GM19397 (cell line): ENCODE measurements around the gene LPAR1.

Experiments used
- ATAC-seq: cut with Tn5 transposase; IDR thresholded peaks from one replicate; pipeline ENCODE4 v1.9.1; 2021; ENCODE audit warnings: mild to moderate bottlenecking, moderate library complexity; ENCODE audit not compliant: unreplicated experiment

LPAR1 gene

GRCh38 chr9:111004936-111005335 lies 33.3 kb downstream of the LPAR1 start:
- ATAC-seq, result no peak

DNA sequence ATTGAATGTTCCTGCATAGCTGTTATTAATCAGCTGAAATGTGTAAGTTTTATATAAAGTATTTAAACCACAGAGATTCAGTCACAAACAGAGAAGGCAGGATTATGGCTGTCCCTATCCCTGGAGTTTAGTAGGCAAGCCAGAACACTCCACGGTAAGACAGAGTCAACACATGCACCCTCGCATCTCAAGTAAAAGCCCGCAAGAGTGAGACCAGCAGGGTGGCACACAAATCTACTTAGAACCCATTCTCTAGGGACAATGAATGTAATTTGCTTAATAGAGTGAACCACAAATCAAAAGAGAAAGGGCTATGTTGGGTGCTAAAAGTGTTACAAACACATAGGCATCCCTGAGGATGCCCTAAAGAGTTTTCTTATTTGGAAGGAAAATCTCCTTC lies 35.1 kb downstream of the LPAR1 start:
- ATAC-seq, result no peak

DNA sequence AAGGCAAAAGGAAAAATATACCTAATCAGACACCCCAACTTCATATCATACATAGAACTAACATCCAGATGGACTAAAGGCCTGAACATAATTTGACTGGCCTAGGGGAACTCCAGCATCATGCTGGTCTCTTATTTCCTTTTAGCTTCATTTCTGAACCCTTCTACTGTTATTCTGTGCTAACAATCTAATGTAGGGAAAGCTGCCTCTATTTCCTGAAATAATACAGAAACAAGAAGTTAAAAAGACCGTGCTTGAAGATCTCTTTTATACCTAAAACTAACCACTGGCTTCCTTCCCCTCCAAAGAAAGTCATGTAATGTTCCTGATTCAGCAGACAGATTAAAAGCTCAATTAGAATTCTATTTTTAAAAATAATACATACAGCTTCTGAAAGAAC lies 36.7 kb downstream of the LPAR1 start:
- no peak for ATAC-seq

DNA sequence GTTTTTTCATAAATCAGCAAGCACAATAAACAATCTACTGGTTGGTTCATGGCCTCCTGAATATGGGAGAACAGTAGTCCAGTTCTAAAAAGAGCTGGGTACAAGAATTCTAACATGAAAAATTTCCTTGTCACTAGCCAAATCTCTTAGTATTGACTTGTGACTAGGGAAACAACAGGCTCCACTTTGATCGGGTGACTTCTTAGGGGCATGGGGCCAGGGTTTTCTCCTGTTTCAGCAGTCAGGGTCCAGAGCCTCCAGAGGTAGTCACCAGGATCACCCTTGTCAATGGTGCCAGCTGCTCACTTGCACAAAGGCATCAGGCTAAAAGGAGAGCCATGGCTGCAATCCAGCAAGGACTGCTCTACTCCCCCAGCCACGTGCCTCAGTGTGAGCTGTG lies 38.1 kb downstream of the LPAR1 start:
- ATAC-seq, result no peak

- no peak for ATAC-seq
These were observed 38.9 kb downstream of the LPAR1 start for GRCh38 chr9:110999379-110999778.

DNA sequence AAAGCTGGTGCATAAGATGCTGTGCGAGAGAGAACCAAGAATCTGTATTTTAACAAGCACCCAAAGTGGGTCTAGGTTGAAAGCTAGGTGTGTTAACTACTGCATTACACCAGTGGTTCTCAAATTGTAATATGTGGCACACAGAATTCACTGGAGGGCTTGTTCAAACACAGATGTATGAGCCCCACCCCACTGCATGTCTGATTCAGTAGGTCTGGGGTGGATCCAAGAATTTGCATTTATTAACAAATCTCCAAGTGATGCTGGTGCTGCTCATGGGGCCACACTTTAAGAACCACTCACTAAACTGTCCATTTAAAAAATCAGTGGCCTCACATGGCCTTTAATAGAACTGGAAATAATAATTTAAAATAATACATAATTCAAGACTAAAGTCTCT lies 40.4 kb downstream of the LPAR1 start:
- no peak for ATAC-seq

DNA sequence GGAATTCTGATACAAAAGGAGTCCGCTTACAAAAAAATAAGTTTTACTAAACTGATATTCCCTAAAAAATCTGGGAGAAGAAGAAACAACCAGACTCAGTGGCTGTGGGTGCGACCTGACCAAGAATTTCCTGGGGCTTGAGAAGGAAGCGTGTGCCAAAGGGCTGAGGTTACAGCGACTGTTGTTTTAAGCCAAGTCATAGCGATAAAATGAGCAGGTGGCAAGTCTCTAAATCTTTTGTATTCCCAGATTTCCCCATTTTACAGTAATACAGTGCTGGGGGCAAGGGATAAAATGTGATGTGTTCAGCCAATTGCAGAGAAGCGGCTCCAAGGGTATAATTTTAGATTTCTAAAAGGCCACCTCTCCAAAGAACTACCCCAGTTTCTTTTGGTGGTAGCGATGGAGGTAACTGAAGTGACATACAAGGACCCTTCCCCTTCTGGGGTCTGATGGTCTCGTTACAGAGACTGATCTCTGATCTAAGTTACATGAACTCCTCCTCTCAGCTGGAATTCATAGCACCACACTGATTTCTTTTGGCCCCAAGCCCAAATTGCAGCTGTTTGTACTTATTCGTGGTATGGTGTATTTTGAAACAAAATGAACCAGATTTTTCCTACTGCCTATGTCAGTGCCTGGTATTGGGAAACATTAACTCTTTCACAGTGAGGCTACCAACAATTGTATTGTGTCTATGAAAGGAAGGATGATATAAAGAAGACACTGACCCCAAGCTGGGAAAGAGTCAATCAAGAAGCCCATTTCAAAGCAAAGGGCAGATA lies 41.6 kb downstream of the LPAR1 start:
- no peak for ATAC-seq

- ATAC-seq, result no peak
These were observed 42.6 kb downstream of the LPAR1 start for GRCh38 chr9:110995420-110996340.

DNA sequence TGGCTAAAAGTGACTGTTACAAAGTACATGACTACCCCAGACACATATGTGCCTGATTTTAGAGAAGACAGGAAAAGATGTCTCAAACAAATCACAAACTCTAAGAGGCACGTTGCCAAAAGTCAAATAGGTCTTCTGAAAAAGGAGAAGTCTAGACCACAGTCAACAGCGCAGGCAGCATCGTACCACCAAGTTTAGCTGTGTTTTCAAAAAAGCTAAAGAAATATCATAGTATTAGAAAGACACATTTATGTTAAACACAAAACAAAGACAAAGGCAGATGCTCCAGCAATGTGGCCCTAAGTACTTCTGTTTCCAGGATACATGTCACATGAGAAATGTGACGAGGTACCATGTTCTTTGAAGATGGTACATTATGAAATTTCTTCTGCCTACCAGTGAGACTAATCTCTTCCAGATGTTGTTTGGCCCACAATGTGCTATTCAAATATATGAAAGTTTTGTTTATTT lies 43.5 kb downstream of the LPAR1 start:
- no peak for ATAC-seq

DNA sequence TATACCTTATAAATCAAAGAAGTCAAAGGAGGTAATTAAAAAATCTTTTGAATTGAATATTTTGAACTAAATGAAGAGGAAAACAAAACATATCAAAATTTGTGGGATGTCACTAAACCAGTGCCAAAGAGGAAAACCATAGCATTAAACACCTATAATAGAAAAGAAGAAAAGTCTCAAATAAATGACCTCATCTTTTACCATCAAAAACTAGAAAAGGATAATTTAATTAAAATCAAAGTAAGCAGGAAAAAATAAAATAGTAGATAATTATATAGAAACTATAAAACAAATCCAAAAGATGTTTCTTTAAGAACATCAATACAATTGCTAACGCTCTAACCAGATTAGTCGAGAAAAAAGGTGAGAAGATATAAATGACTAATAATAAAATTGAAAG lies 47.8 kb downstream of the LPAR1 start:
- ATAC-seq, result no peak

GRCh38 chr9:110986529-110986928 lies 51.7 kb downstream of the LPAR1 start:
- no peak for ATAC-seq

DNA sequence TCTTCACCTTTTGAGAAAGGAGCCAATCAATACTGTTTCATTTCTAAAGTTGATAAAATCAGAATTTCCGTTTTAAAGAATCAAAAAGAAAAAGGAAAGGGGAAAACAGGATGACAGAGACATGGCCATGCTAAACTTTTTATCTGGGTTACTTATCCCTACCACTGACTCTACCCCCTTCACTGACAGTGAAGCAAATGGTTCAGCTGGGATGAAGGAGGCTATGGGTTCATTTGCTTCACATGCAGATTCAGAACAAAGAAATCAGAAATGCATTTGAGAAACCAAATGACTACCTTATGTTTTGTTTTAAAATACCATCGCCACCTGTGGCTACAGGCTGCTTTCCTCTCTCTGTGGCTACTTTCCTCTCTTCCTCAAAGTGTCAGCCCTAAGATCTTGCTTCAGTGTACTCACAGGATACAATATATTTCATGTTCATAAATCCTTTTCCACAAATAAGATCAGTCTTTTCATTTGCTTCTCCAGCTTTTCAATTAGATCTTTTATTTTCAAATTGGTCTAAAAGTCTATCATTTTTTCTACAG lies 53.3 kb downstream of the LPAR1 start:
- ATAC-seq, result no peak

DNA sequence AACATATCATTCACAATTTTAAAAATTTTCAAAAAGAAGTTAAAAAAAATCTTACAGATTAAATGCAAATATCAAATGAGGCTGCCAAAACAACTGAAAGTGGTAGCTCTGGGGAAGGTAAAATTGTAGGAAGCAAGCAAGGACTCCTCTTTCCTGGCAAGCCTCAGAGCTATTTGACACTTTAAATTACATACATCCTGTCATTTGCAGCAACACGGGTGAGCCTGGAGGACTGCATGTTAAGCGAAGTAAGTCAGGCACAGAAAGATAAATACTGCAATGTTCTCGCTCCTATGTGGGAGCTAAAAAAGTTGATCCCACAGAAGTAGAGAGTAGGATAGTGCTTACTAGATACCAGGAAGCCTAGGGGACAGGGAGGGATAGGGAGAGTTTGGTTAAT lies 58.0 kb downstream of the LPAR1 start:
- ATAC-seq, result no peak

DNA sequence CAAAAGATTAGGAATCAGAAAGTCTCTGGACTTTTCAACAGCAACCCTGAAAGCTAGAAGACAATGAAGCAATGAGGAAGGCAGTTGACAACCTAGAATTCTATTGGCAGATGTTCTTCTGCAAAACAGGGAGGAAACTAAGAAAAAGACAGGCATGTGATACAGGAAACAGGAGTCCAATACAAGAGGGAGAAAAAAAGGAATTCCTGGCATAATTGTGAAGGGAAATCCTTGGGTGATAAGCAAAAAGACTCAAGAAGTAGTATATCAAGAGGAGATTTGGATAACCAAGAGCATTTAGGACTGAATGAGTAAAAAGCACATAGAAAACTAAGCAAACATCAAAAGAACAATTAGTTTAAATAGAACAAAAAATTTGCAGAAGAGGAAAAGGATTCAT lies 58.6 kb downstream of the LPAR1 start:
- ATAC-seq, result no peak

DNA sequence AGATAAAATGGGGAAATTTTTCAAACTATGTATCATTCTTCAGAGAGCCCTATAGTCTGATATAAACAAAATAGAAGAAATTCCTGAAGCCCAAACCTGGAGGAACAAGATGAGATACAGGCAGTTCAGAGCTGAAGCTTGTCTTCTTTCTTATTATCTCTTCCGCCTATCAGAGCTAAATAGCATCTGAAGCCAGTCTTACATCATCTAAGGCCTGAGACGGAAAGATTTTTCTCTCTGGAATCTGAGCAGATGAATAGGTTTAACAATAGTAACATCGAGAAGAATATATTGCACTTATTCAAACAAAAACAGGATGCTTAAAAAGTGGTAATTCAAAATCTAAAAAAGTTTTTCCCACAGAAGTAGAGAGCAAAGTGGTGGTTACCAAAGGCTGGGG lies 59.8 kb downstream of the LPAR1 start:
- ATAC-seq, result no peak

DNA sequence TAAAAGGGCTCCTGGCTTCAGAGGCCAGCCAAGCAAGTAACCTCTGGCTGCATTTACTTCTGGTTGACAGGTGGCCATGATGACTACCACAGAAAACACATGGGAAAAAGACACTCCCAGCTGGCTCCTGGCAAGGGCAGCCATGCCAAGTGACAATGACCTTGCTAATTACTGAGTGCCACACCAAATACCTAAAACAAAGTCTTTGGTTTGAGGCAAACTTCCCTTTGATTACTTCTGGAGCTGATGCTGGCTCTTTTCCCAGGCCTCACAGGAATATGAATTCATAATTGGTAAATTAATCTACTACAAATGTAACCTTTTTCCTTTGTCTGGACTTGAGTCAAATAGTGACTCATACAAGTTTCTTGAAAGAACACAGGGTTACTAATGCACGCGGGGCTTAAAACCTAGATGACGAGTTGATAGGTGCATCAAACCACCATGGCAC lies 61.0 kb downstream of the LPAR1 start:
- ATAC-seq, result no peak

GRCh38 chr9:110975969-110976368 lies 62.3 kb downstream of the LPAR1 start:
- no peak for ATAC-seq

GRCh38 chr9:110975278-110975677 lies 63.0 kb downstream of the LPAR1 start:
- ATAC-seq, result no peak

- no peak for ATAC-seq
These were observed 66.6 kb downstream of the LPAR1 start for GRCh38 chr9:110971705-110972104.

DNA sequence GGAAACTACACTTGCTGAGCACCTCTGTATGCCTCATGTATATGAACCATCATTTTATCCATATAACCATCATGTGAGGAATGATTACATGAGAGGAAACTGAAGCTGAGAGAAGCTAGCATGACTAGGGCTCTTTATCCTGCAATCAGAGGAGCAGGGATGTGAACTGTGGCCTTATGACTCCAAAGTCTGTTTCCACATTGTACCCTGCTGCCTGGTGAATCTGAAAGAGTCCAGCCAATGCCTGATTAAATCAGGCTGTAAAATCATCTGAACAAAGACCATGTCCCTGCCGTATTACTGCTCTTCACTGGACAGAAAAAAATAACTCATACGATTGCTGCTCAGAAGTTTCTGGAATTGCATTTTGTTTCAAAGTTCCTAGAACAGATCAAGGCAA lies 67.0 kb downstream of the LPAR1 start:
- no peak for ATAC-seq

GRCh38 chr9:110969971-110970386 lies 68.3 kb downstream of the LPAR1 start:
- no peak for ATAC-seq

GRCh38 chr9:110968096-110968495 lies 70.2 kb downstream of the LPAR1 start:
- ATAC-seq, result no peak
